T-helper 1 cell (primary cell): Measurements from ENCODE around the gene SCAMP4.
"Not testable (repeated sequence)": the region's sequence is repeated elsewhere in the genome, so short reads cannot be mapped to it uniquely, and the experiment has no call there.

Experiments
- DNase-seq, 5 donors: peaks; one replicate each; pipeline ENCODE4 v3.0.0-alpha.2; 2012 to 2020

The SCAMP4 gene

DNA sequence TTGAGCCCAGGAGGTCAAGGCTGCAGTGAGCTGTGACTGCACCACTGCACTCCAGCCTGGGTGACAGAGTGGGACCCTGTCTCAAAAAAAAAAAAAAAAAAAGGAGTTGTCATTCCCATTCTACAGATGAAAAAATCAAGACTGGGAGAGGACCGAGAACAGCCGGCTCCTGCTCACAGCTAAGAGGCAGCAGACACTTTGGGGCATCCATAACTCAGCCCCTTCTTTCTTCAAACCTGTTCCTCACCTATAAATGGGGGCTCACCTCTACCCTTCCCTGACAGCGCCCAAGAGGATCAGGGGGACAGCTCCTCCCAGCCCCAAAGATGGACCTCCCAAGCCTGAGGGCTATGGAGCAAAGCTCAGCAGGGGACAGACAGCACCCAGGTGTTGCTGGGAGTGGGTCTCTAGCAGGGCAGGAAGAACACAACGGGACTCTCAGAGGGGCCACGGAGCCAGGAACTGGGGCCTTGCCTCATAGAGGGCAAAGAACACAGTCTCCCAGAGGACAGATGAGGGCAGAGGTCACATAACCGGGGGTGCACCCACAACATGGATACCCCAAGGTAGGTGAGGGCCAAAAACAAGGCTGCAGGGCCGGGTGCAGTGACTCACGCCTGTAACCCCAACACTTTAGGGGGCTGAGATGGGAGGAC is 38.4 kb upstream of the SCAMP4 start:
- no peak for DNase-seq

DNA sequence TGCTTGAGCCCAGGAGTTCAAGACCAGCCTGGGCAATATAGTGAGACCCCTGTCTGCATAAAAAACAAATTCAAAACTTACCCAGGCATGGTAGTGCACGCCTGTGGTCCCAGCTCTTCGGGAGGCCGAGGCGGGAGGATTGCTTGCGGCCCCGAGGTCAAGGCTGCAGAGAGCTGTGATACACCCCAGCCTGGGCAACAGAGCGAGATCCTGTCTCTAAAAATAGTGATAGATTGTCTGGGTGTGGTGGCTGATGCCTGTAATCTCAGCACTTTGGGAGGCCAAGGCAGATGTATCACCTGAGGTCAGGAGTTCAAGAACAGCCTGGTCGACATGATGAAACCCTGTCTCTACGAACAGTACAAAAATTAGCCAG is 37.9 kb upstream of the SCAMP4 start:
- no peak for DNase-seq

DNA sequence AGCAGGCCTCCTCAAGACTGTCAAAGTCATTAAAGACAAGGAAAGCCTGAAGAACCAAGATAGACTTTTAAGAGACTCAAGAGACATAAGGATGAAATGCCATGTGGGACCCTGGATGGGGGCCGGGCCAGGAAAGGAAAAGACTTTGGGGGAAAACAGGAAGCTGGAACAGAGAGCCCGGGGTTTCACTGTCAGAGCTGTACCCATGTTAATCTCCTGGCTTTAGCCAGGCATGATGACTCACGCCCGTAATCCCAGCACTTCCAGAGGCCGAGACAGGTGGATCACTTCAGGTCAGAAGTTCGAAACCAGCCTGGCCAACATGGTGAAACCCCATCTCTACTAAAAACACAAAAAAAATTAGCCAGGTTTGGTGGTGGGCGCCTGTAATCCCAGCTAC is 36.2 kb upstream of the SCAMP4 start:
- no peak for DNase-seq

DNA sequence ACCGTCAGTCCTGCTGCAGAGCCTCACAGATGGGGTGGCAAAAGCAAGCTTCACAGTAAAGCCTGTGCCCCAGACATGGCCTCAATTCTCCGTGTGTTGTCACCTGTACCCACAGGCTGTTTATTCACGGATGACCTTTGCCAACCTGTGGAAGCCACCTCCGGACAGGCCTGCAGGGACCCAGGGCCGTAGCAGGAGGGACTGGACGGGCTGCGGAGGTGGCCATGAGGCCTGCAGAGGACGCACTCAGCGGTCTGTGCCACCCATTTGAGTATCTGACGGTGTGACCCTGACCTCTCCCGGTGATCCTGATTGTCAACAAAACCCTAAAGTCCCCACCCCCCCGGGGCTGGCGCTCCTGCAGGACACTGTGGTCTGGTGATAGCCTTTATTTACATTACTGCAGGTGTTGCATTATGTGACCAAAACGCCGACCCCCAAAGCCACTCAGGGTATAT is 34.0 kb upstream of the SCAMP4 start:
- DNase-seq: no peak

DNA sequence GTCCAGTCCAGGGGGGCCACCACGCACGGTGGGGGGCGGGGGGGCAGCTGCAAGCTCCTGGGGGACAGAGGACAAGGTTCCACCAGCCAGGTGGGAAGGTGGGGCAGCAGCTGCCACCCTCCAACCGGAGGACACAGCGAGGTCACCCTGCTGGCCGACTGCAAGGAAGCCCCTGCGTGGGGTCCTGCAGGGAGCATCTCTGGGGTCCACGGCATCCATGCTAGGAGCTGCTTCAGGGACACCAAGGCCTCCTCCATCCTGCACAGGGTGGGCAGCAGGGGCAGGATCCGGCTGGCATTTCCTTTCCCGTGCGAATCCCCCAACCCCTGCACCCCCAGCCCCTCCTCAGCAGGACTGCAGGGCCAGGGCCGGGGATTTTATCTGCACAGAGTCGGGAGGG is 33.6 kb upstream of the SCAMP4 start:
- DNase-seq: no peak

DNA sequence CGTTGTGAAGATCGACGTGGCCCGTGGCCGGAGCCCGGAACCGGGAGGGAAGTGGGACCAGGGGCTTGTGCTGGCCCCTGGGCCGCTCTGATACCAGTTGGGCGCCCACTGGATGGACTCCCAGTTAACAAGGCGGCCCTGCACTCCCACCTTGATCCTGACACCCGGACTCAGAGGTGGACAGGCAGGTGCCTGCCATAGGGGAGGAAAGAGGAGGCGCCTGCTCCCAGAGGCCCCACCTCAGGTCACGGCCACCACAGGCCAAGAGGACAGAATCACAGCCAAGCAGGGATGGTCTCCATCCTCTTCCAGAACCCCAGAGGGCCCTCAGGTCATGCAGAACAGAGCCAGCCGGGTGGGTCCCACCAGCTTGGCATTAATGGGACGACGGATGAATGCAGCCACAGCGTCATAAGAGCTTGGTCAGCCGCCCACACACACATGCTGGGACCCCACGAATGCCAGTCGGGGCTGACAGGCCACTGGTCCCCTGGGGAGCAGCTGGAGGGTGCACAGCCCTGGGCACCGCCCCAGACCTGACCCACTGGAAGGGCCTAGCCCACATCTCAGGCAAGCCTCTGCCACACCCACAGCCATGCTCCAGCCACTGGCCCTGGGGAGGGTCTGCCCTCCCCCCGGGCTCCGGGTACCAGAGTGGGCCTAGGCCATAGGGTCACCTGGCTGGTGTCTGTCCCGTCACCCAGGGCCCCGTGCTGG is 32.2 kb upstream of the SCAMP4 start:
- no peak for DNase-seq

DNA sequence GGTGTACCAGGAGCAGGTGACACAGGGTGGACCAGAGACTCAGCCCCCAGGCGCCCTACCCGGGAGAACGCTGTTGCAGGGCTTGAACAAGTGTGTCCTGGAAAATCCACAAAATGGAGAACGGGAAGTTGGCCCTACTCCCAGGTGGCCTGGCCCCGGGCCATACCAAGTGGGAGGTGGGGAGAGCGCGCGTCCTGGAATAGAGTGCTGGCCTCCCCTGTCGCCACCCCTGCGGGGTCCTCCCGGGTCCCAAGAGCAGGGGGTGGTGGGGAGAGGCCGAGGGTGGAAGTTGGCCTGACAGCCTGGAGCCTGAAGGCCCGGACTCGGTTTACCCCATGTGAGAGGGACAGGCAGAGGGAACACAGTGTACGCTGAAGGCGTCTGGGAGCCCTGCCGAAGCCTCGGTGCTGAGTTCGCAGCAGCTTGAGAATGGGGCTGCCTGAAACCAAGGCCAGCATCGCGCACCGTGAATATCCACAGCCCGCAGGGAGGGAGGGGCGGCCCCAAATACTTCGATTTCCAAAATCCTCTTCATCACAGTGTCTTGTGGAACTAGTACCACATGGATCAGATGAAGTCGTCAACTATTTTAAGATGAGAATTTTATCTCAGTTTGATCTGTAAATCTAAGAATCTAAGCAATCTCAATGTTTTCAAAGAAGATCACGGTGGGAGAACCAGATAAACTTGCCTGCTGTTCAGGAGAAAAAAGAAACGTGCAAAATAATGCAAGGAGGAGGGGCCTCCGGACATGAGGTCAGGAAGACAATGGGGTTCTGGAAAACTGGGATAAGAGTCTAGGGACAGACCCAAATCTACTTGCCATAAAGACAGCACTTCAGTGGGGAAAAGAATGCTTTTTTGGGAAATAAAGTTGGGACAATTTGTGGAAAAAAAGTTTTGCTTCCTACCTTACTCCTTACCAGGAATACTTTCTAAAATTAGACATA is 31.4 kb upstream of the SCAMP4 start:
- no peak for DNase-seq

DNA sequence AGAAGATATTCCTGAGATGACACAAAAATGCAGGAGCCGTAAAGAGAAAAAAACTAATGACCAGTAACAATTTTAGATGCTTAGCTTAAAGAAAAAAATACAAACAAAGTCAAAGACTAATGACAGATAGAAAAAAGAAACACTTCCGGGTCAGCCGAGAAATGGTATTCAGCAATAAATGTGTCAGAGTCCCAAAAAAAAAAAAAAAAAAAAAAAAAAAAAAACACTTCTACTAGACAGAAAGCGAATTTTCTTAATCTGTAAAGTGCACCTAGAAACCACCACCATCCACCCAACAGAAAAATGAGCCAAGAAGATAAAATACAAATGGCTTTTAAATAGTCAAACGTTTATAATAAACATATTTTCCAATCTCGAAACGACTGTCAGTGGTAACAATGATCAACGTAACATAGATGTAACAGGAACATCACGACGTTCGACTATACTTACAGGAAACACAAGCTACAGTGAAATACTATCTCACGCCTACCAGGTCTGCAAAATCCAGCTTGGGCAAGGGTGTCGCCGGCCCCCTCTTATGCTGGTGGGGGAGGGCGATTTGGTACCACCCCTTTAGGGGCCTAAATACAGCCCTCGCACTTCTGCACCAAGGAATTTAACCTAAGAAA is 30.5 kb upstream of the SCAMP4 start:
- DNase-seq: peak in 1 of 5 donors; percentile 69

DNA sequence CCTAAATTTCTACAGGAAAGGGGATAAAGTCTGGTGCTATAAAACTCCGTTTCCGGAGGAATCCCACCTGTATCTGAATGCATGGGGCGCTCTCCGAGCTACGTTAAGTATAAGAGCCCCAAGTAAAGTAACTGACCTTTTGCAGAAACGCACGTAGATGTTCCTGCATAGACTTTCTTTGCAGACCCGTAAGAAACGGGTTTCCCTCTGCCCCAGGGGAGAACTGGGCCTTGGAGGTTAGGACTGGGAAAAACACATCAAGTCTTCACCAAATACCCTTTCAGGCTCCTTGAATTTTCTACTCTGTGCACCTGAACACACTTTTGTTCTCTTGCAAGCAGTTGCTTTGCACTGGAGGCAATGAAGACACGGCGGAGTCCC is 29.9 kb upstream of the SCAMP4 start:
- not testable (repeated sequence) for DNase-seq

DNA sequence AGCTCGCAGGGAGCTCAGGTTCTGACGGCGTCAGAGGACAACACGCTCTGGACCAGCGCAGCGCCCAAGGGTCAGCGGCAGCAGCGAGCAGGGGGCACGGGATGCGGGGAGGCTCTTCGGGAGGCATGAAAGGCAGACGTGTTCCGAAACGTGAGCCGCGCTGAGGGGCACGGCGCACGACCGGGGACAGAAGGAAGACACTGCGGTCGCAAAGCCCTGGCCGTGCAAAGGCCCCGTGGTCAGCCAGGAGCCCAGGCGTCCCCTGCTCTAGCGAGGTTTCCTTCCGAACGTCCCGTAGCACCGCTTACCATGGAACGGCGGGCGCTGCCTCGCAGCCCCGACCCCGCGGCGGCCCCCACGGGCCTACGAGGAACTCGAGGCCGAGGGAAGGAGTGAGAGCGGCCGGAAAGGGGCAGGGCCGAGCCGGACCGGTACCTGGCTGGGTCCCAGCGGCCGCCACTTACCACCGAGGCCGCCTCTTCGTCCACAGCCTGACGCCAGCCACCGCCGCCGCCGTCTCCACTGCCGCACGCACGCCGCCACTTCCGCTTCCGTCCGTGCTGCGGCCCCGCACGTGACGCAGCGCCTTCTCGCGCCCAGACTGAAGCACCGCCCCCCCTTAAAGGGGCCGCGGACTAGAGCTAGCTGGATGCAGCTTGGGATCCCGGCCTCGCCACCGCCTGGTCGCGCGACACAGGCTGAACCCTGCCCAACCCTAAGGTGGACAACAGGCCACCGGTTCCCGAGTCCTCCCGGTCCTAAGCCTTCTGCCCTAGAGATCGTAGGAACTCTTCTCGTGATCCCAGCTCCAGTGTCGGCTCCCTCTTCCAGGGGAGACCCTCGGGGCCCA is 29.3 kb upstream of the SCAMP4 start:
- peak; percentile 76 to 94 (median 81) for DNase-seq

DNA sequence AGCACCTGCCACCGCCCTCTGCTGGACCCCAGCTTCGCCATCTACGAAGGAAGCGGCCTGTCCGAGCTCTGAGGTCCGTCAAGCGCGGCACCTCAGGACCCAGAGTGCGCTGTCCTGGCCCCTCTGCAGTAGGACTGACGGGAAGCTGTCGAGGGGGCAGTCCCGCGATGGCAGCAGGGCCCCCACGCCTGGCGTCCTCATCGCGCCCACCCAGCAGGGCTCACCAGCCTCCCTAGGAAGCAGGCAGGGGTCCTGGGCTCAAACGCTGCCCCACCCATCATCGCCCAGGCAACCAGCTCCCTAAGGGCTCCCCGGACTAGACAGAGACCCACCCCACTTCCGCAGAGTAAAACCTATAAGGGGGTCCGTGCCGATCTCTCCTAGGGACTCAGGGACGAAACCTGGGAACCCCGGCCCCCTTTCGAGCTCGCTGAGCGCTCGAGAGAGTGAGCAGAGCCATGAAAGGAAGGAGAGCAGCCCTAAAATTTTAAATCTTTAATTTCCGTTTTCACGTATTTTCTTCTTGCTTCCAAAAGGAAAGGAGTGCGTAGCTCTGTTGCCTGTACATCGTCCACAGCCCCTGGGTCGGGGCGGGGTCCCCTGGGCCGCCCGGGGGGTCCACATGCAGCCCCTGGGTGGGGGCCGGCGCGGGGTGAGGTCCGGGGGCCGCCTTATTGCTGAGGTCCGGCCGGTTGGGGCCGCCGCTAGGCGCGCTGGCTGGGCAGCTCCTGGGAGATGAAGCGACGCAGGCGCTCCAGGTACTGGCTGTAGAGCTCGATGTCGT is 28.5 kb upstream of the SCAMP4 start:
- DNase-seq: not testable (repeated sequence)

DNA sequence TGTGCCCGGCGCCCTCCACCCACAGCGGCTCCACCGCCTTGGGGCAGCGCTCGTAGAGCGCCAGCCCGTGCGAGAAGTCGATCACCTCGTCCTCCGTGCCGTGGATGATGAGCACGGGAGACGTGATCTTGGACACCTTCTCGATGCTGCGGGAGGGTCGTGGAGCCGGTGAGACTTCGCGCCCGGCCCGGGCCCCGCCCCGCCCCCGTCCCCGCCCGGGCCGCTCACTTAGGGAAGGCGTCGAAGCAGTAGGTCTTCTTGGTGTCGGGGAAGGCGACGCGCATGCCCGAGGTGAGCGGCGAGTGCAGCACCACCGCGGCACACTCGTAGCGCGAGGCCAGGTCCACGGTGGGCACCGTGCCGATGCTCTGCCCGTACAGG is 27.9 kb upstream of the SCAMP4 start:
- DNase-seq: not testable (repeated sequence)

DNA sequence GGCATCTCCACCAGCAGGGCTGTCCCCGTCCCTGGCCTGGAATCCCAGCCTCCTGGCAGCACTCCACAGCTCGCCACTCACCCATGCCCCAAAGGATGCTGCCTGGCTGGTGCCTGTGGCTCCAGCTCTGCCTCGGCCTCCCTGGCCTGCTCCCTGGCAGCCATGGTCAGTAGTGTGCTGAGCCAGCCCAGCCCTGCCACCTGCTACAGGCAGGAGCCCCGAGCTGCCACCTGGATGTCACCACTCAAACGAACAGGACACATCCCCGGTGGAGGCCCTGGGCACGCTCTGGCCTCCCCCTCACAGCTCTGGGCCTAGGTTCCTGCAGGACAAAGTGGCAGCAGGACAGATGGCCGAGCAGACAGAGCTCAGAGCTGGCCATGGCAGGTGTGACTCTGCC is 26.6 kb upstream of the SCAMP4 start:
- DNase-seq: not testable (repeated sequence)

DNA sequence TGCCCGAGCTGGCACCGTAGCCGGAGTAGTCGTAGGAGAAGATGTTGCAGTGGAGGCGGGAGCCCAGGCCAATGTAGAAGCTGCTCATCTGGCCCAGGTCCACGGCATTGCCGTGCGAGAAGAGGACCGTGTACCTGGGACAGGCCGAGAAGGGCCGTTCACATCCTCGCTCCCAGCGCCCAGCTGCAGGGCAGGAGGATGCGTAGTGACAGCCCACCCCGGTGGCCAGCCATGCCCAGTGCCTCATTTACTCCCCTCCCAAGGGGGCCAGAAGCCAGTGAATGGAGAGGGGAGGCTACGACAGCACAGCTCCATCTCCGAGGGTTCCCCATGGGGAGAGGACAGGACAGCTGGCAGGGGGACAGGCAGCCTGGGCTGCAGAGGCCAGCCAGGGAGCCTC is 25.2 kb upstream of the SCAMP4 start:
- DNase-seq: not testable (repeated sequence)

DNA sequence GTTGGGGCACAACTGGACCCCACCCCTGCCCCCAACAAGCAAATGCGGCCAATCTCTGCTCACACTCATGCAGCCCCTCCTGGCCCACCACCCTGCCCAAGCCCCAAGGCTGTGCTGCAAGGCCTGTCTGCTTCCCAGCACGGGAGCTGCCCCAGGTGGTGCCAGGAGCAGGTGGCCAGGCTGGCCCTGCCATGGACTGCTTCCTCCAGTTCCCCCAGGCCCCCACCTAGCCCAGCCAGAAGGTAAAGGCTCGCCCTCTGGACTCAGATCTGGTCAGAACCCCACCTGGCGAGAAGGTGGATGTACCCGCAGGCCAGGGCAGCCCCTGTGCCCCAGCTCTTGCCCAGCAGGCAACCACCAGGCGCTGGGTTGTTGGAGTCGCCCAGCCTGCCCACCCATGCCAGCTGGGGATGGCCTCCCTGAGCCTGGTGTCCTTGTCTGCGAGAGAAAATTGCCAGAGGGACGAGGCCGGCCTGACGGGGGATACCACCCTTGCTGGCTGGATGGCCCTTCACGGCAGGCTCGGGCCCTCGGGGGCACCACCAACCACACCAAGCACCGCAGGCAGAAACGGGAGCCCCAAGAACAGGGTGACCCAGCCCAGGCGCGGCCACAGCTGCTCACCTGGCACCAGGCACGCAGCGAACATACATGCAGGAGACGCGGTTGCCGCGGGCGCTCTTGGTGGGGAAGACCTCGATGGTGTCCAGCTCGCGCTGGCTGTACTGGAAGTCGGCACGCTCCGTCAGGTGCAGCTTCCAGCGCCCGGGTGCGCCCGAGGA is 24.4 kb upstream of the SCAMP4 start:
- no peak for DNase-seq

DNA sequence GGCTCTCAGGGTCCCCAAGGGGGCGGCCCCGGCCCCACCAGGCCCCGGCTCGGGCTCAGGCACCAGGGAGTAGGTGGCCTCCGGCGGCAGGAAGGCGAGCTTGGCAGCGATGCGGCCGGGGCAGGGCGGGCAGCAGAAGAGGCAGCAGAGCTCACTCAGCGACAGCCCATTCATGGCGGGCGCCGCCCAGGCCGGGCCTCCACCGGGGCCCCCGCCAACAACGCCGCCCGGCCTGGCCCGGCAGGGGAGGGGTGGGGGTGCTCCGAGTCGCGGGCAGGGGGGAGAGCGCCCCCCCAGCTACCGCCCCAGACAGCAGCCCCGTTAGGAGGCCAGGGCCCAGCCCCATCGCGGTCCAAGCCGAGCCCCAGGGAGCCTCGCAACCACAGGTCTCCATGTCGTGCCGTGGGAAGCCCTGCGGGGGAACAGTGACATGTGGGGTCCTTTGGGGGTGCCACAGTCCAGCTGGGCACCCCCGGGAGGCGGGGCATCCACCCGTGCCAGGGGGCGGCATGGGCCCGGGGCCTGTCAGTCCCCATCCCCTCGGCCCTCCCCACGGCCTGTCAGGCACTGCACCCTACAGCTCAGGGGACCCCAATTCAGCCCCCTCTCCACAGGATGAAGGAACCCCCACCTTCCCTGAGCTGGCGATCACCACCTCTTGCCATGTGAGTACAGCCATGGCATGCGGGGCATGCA is 23.7 kb upstream of the SCAMP4 start:
- not testable (repeated sequence) for DNase-seq

DNA sequence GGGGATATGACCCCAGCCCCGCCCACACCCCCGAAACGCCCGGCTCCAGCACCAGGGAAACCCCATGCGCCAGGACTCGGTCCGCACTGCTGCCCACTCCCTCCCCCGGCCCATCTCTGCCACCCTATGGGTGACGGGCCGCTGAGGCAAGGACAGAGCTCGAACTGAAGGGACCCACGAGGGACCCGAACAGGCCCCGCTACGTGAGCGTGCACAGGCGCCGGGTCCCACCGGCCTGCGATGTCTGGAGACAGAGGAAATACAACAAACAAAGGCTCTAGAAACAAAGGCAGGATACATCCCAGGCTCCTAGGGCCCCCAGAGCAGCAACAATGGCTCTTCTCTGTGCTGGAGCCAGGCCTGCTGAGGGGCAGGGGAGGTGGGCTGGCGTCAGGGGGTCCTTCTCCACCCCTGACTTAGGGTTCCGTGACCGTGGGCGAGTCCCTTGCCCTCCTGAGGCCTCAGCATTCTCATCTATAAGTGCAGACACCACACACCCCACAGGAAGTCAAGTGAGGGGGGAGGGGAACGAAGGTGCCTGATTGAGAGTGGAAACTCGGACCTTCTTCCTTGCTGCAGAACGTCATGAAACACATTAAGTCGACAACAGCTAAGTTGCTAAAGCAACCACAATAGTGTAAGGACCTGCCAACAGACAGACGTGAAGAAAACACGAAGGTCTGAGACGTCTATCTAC is 23.0 kb upstream of the SCAMP4 start:
- peak; percentile 39 to 89 (median 71) for DNase-seq

DNA sequence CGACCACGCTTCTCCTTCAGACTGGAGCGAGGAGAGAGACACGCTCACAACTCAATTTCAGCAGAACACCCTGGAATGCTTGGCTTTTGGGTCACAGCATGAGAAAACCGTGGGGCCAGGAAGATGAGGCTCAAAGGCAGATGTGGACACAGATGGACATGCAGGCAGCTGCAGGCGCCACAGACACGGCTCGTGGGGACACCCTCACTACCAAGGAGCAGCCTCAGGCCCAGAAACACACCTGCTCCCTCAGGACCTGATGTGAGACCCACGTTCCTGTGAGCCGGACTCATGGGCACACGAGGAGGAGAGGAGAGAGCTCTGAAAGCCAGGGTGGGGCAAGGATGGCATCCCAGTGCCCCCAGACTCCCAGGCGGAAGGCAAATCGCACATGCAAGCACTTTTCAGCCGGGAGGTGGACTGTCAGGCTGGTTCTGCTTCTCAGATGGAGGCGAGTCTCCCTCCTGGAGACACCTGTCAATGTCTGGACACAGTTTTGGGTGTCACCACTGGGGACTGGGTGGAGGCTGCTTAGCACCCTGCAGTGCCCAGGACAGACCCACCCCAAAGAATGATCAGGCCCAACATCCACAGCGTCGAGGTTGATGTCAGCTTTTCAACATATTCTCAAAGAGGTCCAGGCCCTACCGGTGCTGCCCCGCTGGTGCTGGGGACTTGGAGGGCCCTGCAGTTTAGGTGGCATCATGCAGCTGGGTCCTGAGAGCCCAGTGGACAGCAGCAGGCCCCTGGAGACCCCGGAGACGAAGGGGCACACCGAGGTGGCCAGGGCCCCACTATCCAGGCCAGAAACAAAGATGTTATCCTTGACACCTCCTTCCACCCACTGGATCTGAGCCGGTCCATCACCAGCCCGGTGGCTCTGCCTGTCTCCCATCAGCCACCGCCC is 22.2 kb upstream of the SCAMP4 start:
- no peak for DNase-seq
